Osteocyte (in vitro differentiated cells): ENCODE results near the gene TRPM7. TPM values are rescaled to one million over a fixed set of nuclear protein-coding genes. Genes with fewer than 3 reads are reported as not detected.
A peak's percentile ranks its signal among the peaks of the same experiment; 100 is the strongest.

Source experiments
- DNase-seq: peaks from one replicate; pipeline ENCODE4 v3.0.0; 2021; ENCODE audit warnings: mixed read lengths; ENCODE audit not compliant: unreplicated experiment; ENCODE audit errors: extremely low spot score
- H3K27ac Mint-ChIP-seq: one replicate; pipeline ENCODE4 v1.8.0; 2021; ENCODE audit warnings: mild to moderate bottlenecking, mixed read lengths; ENCODE audit not compliant: unreplicated experiment
- H3K27me3 Mint-ChIP-seq: one replicate; pipeline ENCODE4 v1.8.0; 2021; ENCODE audit warnings: mixed read lengths; ENCODE audit not compliant: unreplicated experiment
- H3K36me3 Mint-ChIP-seq: one replicate; pipeline ENCODE4 v1.8.0; 2021; ENCODE audit warnings: mixed read lengths; ENCODE audit not compliant: unreplicated experiment
- H3K4me1 Mint-ChIP-seq: one replicate; pipeline ENCODE4 v1.8.0; 2021; ENCODE audit warnings: mixed read lengths; ENCODE audit not compliant: unreplicated experiment
- H3K4me3 Mint-ChIP-seq: one replicate; pipeline ENCODE4 v1.8.0; 2021; ENCODE audit warnings: mild to moderate bottlenecking, moderate library complexity, mixed read lengths; ENCODE audit not compliant: unreplicated experiment
- H3K9me3 Mint-ChIP-seq: one replicate; pipeline ENCODE4 v1.8.0; 2021; ENCODE audit warnings: mixed read lengths; ENCODE audit not compliant: unreplicated experiment
- CTCF ChIP-seq: fragments of 200-600 bp; sonication (generic); IDR thresholded peaks from 2 replicates; pipeline ENCODE4 v1.5.0; 2021; ENCODE audit warnings: antibody characterized with exemption, mild to moderate bottlenecking, moderate library complexity
- long read RNA-seq: library from polyadenylated mRNA; unstranded; transcript quantifications from one replicate; pipeline ENCODE4 v2.0.0, GENCODE V29; 2021
- total RNA-seq: library from RNA; stranded (reverse); gene quantifications from 2 replicates; pipeline ENCODE4 v1.2.1, GENCODE V29; 2021

TRPM7 gene
- 51.8 and 53.6 TPM in 2 replicates for total RNA-seq
- long read RNA-seq, partial matches to known transcripts = 144 of 160 reads
- long read RNA-seq, other reads (novel, unspliced or antisense) = 16 of 160 reads

GRCh38 chr15:50686469-50687301, at the start of gene TRPM7:
Gene TRPM7, minus strand, starts transcription at chr15:50686797. Its CDS starts 264 bp downstream, at chr15:50686533.
- DNase-seq = peak; percentile 95
- peak within 1 kb of the TSS; percentile 99 for H3K4me3 Mint-ChIP-seq
- H3K4me1 Mint-ChIP-seq = peaks cover 45% of the 10 kb centered on the region
- H3K27ac Mint-ChIP-seq = peak within 1 kb of the TSS; percentile 97
- H3K27me3 Mint-ChIP-seq = no peaks in the 10 kb centered on the region
- peaks cover 2% of the 10 kb centered on the region for H3K36me3 Mint-ChIP-seq
- no peak for TF ChIP-seq CTCF
- H3K9me3 Mint-ChIP-seq = no peaks in the 10 kb centered on the region

- peaks cover 4% of the 10 kb centered on the region for H3K4me1 Mint-ChIP-seq
These were observed 48.6 kb upstream of the TRPM7 start for GRCh38 chr15:50735156-50735555.

GRCh38 chr15:50726315-50726714, 39.7 kb upstream of the TRPM7 start:
- no peak overlapping the region for H3K27ac Mint-ChIP-seq
- TF ChIP-seq CTCF = no peak
- H3K36me3 Mint-ChIP-seq = peaks cover 31% of the 10 kb centered on the region
- H3K9me3 Mint-ChIP-seq = no peaks in the 10 kb centered on the region
- no peaks in the 10 kb centered on the region for H3K27me3 Mint-ChIP-seq
- DNase-seq = no peak
- H3K4me3 Mint-ChIP-seq = no peak overlapping the region
- peaks cover 9% of the 10 kb centered on the region for H3K4me1 Mint-ChIP-seq

More at GRCh38 chr15:50735156-50735555, 48.6 kb upstream of the TRPM7 start:
- Mint-ChIP-seq H3K4me3 (no peak overlapping the region), H3K9me3 (no peaks in the 10 kb centered on the region), H3K36me3 (peaks cover 40% of the 10 kb centered on the region), H3K27ac (no peak overlapping the region), H3K27me3 (no peaks in the 10 kb centered on the region)
- TF ChIP-seq CTCF = no peak
- DNase-seq = no peak

- Mint-ChIP-seq H3K27ac (no peak overlapping the region), H3K4me1 (no peaks in the 10 kb centered on the region), H3K36me3 (peaks cover 38% of the 10 kb centered on the region), H3K27me3 (no peaks in the 10 kb centered on the region), H3K4me3 (no peak overlapping the region), H3K9me3 (no peaks in the 10 kb centered on the region)
- no peak for TF ChIP-seq CTCF
- no peak for DNase-seq
These were observed 32.1 kb upstream of the TRPM7 start for GRCh38 chr15:50718700-50719125.

- TF ChIP-seq CTCF = no peak
- Mint-ChIP-seq H3K36me3 (peaks cover 19% of the 10 kb centered on the region), H3K27me3 (no peaks in the 10 kb centered on the region), H3K9me3 (no peaks in the 10 kb centered on the region), H3K4me3 (no peak overlapping the region), H3K27ac (no peak overlapping the region), H3K4me1 (no peaks in the 10 kb centered on the region)
- no peak for DNase-seq
These were observed 25.4 kb upstream of the TRPM7 start for GRCh38 chr15:50712018-50712417.
